BLaER1 (cell line): ENCODE results near the gene SMYD3.

Source experiments
- H3K27ac ChIP-seq: shearing (Covaris generic); formaldehyde crosslinking; 2 replicates; pipeline ENCODE4 v1.8.1; 2022
- H3K27me3 ChIP-seq: shearing (Covaris generic); formaldehyde crosslinking; 2 replicates; pipeline ENCODE4 v1.8.1; 2022
- H3K36me3 ChIP-seq: shearing (Covaris generic); formaldehyde crosslinking; 2 replicates; pipeline ENCODE4 v1.8.1; 2022
- H3K4me1 ChIP-seq: shearing (Covaris generic); formaldehyde crosslinking; 2 replicates; pipeline ENCODE4 v1.8.1; 2022
- H3K4me2 ChIP-seq: shearing (Covaris generic); formaldehyde crosslinking; 2 replicates; pipeline ENCODE4 v1.8.1; 2022
- H3K4me3 ChIP-seq: shearing (Covaris generic); formaldehyde crosslinking; 2 replicates; pipeline ENCODE4 v1.8.1; 2022
- H3K9ac ChIP-seq: shearing (Covaris generic); formaldehyde crosslinking; 2 replicates; pipeline ENCODE4 v1.8.1; 2022
- H3K9me3 ChIP-seq: shearing (Covaris generic); formaldehyde crosslinking; 2 replicates; pipeline ENCODE4 v1.8.1; 2022
- H4K20me1 ChIP-seq: shearing (Covaris generic); formaldehyde crosslinking; 2 replicates; pipeline ENCODE4 v1.8.1; 2022
- Cebpa-rat ChIP-seq: shearing (Covaris generic); IDR thresholded peaks from 2 replicates; pipeline ENCODE4 v1.8.1; 2022

The SMYD3 gene

GRCh38 chr1:246508897-246509688 is 2.0 kb upstream of the SMYD3 start:
- Histone ChIP-seq H3K4me2 (no peak overlapping the region), H3K9me3 (peaks cover 23% of the 10 kb centered on the region), H3K9ac (no peak overlapping the region), H3K27ac (no peak overlapping the region), H3K4me3 (no peak overlapping the region), H3K4me1 (peaks cover 21% of the 10 kb centered on the region), H4K20me1 (no peaks in the 10 kb centered on the region; the same call in 1 of the 2 replicates), H3K36me3 (0 out of 2 replicates have a peak, but pooled peaks cover 6% of the 10 kb centered on the region), H3K27me3 (no peaks in the 10 kb centered on the region)
- TF ChIP-seq Cebpa-rat: no peak

- Histone ChIP-seq H3K9ac (peak overlapping the region; percentile 81), H3K27me3 (no peaks in the 10 kb centered on the region), H3K4me3 (peak overlapping the region; percentile 84), H3K9me3 (no peaks in the 10 kb centered on the region), H3K4me1 (peaks cover 21% of the 10 kb centered on the region), H4K20me1 (no peaks in the 10 kb centered on the region; the same call in 1 of the 2 replicates), H3K36me3 (peaks cover 28% of the 10 kb centered on the region), H3K4me2 (peak overlapping the region; percentile 94), H3K27ac (peak overlapping the region; percentile 62; the same call in 1 of the 2 replicates)
- TF ChIP-seq Cebpa-rat: no peak
Measured at GRCh38 chr1:246506367-246506673, 759 bp downstream of the SMYD3 start.

GRCh38 chr1:246503341-246503740 is 3.7 kb downstream of the SMYD3 start:
- Histone ChIP-seq H3K36me3 (peaks cover 42% of the 10 kb centered on the region), H3K9ac (no peak overlapping the region), H4K20me1 (no peaks in the 10 kb centered on the region; the same call in 1 of the 2 replicates), H3K9me3 (no peaks in the 10 kb centered on the region), H3K4me2 (no peak overlapping the region), H3K27me3 (no peaks in the 10 kb centered on the region), H3K4me3 (no peak overlapping the region), H3K27ac (no peak overlapping the region), H3K4me1 (peaks cover 21% of the 10 kb centered on the region)
- no peak for TF ChIP-seq Cebpa-rat

- Histone ChIP-seq H3K4me1 (peaks cover 7% of the 10 kb centered on the region; the same call in 1 of the 2 replicates), H3K9me3 (no peaks in the 10 kb centered on the region), H3K9ac (no peak overlapping the region), H3K36me3 (peaks cover 24% of the 10 kb centered on the region), H4K20me1 (peaks cover 20% of the 10 kb centered on the region), H3K4me3 (no peak overlapping the region), H3K4me2 (no peak overlapping the region), H3K27me3 (no peaks in the 10 kb centered on the region), H3K27ac (no peak overlapping the region)
- no peak for TF ChIP-seq Cebpa-rat
Measured at GRCh38 chr1:246497331-246497915, 9.7 kb downstream of the SMYD3 start.

- H3K4me2 ChIP-seq: peak overlapping the region; percentile 17
- no peaks in the 10 kb centered on the region for H3K27me3 ChIP-seq
- H3K27ac ChIP-seq: no peak overlapping the region
- H3K4me3 ChIP-seq: no peak overlapping the region
- H4K20me1 ChIP-seq: peaks cover 52% of the 10 kb centered on the region
- no peak overlapping the region for H3K9ac ChIP-seq
- 0 out of 2 replicates have a peak, but pooled peaks cover 4% of the 10 kb centered on the region for H3K36me3 ChIP-seq
- no peak for TF ChIP-seq Cebpa-rat
- H3K4me1 ChIP-seq: peaks cover 10% of the 10 kb centered on the region; the same call in 1 of the 2 replicates
- no peaks in the 10 kb centered on the region for H3K9me3 ChIP-seq
Measured at GRCh38 chr1:246492611-246493245, 14.4 kb downstream of the SMYD3 start.

GRCh38 chr1:246491551-246492053 is 15.5 kb downstream of the SMYD3 start:
- Histone ChIP-seq H3K4me1 (peaks cover 10% of the 10 kb centered on the region; the same call in 1 of the 2 replicates), H3K27ac (no peak overlapping the region), H3K27me3 (no peaks in the 10 kb centered on the region), H3K9ac (no peak overlapping the region), H3K4me2 (no peak overlapping the region), H4K20me1 (peaks cover 52% of the 10 kb centered on the region), H3K9me3 (no peaks in the 10 kb centered on the region), H3K36me3 (0 out of 2 replicates have a peak, but pooled peaks cover 4% of the 10 kb centered on the region), H3K4me3 (no peak overlapping the region)
- TF ChIP-seq Cebpa-rat: no peak

GRCh38 chr1:246488674-246489073 is 18.4 kb downstream of the SMYD3 start:
- Histone ChIP-seq H3K9ac (no peak overlapping the region), H3K27ac (no peak overlapping the region), H3K4me2 (no peak overlapping the region), H3K9me3 (no peaks in the 10 kb centered on the region), H3K27me3 (no peaks in the 10 kb centered on the region), H3K36me3 (0 out of 2 replicates have a peak, but pooled peaks cover 4% of the 10 kb centered on the region), H3K4me1 (peaks cover 11% of the 10 kb centered on the region; the same call in 1 of the 2 replicates), H4K20me1 (peaks cover 45% of the 10 kb centered on the region), H3K4me3 (no peak overlapping the region)
- TF ChIP-seq Cebpa-rat: no peak

- H3K4me3 ChIP-seq: no peak overlapping the region
- H3K27me3 ChIP-seq: no peaks in the 10 kb centered on the region
- no peak for TF ChIP-seq Cebpa-rat
- peaks cover 20% of the 10 kb centered on the region; the same call in 1 of the 2 replicates for H4K20me1 ChIP-seq
- no peaks in the 10 kb centered on the region for H3K36me3 ChIP-seq
- H3K9me3 ChIP-seq: 0 out of 2 replicates have a peak, but pooled peaks cover 11% of the 10 kb centered on the region
- H3K4me2 ChIP-seq: 0 out of 2 replicates have a peak overlapping the region, but pooled peaks have one; percentile 6
- H3K27ac ChIP-seq: no peak overlapping the region
- peaks cover 13% of the 10 kb centered on the region; the same call in 1 of the 2 replicates for H3K4me1 ChIP-seq
- H3K9ac ChIP-seq: no peak overlapping the region
Measured at GRCh38 chr1:246483569-246483933, 23.5 kb downstream of the SMYD3 start.

- Histone ChIP-seq H3K27me3 (no peaks in the 10 kb centered on the region), H3K9ac (no peak overlapping the region), H3K9me3 (0 out of 2 replicates have a peak, but pooled peaks cover 11% of the 10 kb centered on the region), H3K4me1 (peaks cover 13% of the 10 kb centered on the region; the same call in 1 of the 2 replicates), H3K27ac (no peak overlapping the region), H3K4me3 (no peak overlapping the region), H3K36me3 (no peaks in the 10 kb centered on the region), H3K4me2 (peak overlapping the region; percentile 6; the same call in 1 of the 2 replicates), H4K20me1 (peaks cover 20% of the 10 kb centered on the region; the same call in 1 of the 2 replicates)
- no peak for TF ChIP-seq Cebpa-rat
Measured at GRCh38 chr1:246482805-246483568, 24.1 kb downstream of the SMYD3 start.
